Esophagus squamous epithelium (tissue), 4 donors: Measurements from ENCODE around the gene NFAT5.

ENCODE experiments used
- POLR2A ChIP-seq, 4 donors: fragments of 450-650 bp; IDR thresholded peaks; one replicate each; pipeline ENCODE4 v1.6.1; 2017; ENCODE audit warnings: antibody characterized with exemption in 4 of 4, mild to moderate bottlenecking in 4 of 4, moderate library complexity in 3 of 4
- TF ChIP-seq, protein P1 (sequence below), 6 experiments: fragments of 450-650 bp in 4 of 6; fragments of 200-600 bp in 2 of 6; sonication (generic) in 2 of 6; IDR thresholded peaks; one replicate each; pipeline ENCODE4 v1.5.1; 2016 to 2019; ENCODE audit warnings: antibody characterized with exemption in 6 of 6, mild to moderate bottlenecking in 4 of 6, moderate library complexity in 4 of 6

DNA sequence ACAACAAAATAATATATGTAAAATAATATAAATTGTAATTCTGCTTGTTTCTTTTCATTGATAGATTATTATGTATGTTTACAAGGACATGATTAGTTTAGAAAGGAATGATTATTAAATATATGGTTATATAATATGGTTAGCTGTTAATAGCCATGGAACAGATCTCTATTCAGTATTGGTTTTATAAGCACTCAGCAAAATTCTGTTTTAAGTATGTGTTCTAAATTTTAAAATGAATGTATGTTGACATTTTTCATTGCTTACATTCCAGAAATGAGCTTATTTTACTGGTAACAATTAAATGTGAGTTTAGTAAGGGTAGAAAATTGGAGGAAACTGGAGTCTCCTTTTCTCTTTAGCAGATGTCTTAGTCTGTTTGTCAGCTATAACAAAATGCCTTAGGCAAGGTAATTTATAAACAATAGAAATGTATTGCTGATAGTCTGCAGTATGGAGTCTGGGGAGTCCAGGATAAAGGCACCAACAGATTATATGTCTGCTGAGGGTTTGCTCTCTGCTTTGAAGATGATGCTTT is 45.4 kb downstream of the NFAT5 start:
- no peak for TF ChIP-seq POLR2A (IDR thresholded peaks at IDR 0.05)
- TF ChIP-seq, protein P1, sequence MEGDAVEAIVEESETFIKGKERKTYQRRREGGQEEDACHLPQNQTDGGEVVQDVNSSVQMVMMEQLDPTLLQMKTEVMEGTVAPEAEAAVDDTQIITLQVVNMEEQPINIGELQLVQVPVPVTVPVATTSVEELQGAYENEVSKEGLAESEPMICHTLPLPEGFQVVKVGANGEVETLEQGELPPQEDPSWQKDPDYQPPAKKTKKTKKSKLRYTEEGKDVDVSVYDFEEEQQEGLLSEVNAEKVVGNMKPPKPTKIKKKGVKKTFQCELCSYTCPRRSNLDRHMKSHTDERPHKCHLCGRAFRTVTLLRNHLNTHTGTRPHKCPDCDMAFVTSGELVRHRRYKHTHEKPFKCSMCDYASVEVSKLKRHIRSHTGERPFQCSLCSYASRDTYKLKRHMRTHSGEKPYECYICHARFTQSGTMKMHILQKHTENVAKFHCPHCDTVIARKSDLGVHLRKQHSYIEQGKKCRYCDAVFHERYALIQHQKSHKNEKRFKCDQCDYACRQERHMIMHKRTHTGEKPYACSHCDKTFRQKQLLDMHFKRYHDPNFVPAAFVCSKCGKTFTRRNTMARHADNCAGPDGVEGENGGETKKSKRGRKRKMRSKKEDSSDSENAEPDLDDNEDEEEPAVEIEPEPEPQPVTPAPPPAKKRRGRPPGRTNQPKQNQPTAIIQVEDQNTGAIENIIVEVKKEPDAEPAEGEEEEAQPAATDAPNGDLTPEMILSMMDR (IDR thresholded peaks at IDR 0.05), result no peak
